Activated CD8-positive, alpha-beta memory T cell treated with anti-CD3 and anti-CD28 coated beads, Interleukin-2, amount 10 ng/mL, durations not matched to agents 7 days and 5 days (primary cell): Measurements from ENCODE around the gene KCNQ5. TPM values are rescaled to one million over a fixed set of nuclear protein-coding genes. Genes with fewer than 3 reads are reported as not detected.

ENCODE experiments used
- ATAC-seq: fragments of 150-1000 bp; cut with Tn5 transposase; one replicate; pipeline ENCODE4 v1.10.0; 2021; ENCODE audit warnings: moderate library complexity
- CTCF ChIA-PET: fragments of 350-600 bp; sonication (Branson Sonifier 250); formaldehyde crosslinking; loops from one replicate; lab custom pipeline; 2021; ENCODE audit warnings: antibody characterized with exemption; lab: Charles Lee
- DNase-seq: peaks from one replicate; pipeline ENCODE4 v3.0.0-alpha.2; 2020
- H3K27ac Mint-ChIP-seq: one replicate; pipeline ENCODE4 v1.8.0; 2021; ENCODE audit warnings: mild to moderate bottlenecking, mixed read lengths
- H3K27me3 Mint-ChIP-seq: one replicate; pipeline ENCODE4 v1.8.0; 2021; ENCODE audit warnings: mixed read lengths
- H3K36me3 Mint-ChIP-seq: one replicate; pipeline ENCODE4 v1.8.0; 2021; ENCODE audit warnings: mild to moderate bottlenecking, mixed read lengths
- H3K4me1 Mint-ChIP-seq: one replicate; pipeline ENCODE4 v1.8.0; 2021; ENCODE audit warnings: mixed read lengths
- H3K4me3 Mint-ChIP-seq: one replicate; pipeline ENCODE4 v1.8.0; 2021; ENCODE audit warnings: mild to moderate bottlenecking, moderate library complexity, mixed read lengths
- H3K9me3 Mint-ChIP-seq: one replicate; pipeline ENCODE4 v1.8.0; 2022; ENCODE audit warnings: low read depth, mixed read lengths
- total RNA-seq, 2 experiments: library from RNA; stranded (reverse); gene quantifications; one replicate each; pipeline ENCODE4 v1.2.3, GENCODE V29; 2021

The KCNQ5 gene
- total RNA-seq, 2 experiments from 2014 or later: 7.2 to 7.8 TPM

DNA sequence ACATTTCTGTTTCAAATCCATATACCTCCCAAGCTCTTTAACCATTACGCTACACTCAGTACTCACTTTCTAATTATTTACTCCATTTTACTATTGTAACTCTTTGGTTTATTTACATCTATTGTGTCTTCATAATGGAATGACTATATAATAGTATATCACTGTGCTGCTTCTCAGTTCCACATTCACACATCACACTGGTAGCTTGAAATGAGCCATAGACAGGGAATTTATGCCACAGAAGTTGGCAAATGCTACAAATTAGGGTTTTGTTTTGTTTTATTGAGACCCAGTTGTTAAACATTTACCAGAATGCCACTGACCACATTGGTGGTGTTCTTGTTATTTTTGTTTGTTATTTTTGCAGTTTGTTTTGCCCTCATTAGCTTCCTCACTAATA lies 213.9 kb downstream of the KCNQ5 start:
- Mint-ChIP-seq H3K27me3 (no peaks in the 10 kb centered on the region), H3K27ac (no peak overlapping the region), H3K4me3 (no peak overlapping the region), H3K4me1 (no peaks in the 10 kb centered on the region), H3K9me3 (no peaks in the 10 kb centered on the region), H3K36me3 (no peaks in the 10 kb centered on the region)
- CTCF ChIA-PET: no interaction called here
- ATAC-seq (no peak), DNase-seq (no peak)

DNA sequence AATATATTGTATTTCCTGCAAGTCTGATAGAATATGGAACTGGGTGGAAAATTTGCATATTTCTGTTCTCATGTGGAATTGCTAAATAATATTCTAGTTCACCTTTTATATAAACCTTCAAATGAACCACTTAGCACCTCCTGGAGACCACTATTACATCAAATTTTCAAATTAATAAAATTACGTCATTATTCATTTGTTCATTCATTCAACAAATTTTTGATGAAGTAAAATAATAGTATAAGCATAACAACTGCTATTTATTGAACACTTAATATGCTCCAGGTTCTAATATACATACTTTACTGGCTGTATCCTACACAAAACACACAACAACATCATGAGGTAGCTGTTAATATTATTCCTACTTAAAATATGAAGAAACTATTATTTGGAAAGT lies 215.1 kb downstream of the KCNQ5 start:
- Mint-ChIP-seq H3K27me3 (no peaks in the 10 kb centered on the region), H3K9me3 (no peaks in the 10 kb centered on the region), H3K27ac (no peak overlapping the region), H3K4me3 (no peak overlapping the region), H3K4me1 (no peaks in the 10 kb centered on the region), H3K36me3 (no peaks in the 10 kb centered on the region)
- CTCF ChIA-PET: no interaction called here
- DNase-seq (no peak), ATAC-seq (no peak)

DNA sequence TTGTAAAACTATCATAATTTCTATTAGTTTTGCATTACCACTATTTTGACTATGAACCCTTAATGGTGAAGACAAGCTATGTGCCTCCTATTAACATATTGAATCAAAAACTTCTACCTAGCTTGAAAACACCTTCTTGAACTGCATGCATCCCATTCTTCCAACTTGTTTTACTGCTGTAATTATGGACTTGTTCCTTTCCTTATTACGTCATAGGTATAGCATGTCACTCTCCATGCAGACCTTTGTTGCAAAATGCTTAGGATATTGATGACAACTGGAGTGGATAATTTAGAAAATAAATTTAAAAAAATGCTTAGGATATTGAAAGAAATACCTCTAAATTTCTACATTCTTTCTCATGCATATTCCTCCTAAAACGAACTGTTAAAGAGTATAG lies 219.3 kb downstream of the KCNQ5 start:
- CTCF ChIA-PET: interaction anchor here (0.6 kb wide), 1 partner anchor 294 kb away, joined by 3 read pairs; no protein-coding TSS in a partner anchor
- Mint-ChIP-seq H3K27me3 (no peaks in the 10 kb centered on the region), H3K36me3 (no peaks in the 10 kb centered on the region), H3K9me3 (no peaks in the 10 kb centered on the region), H3K4me1 (no peaks in the 10 kb centered on the region), H3K27ac (no peak overlapping the region), H3K4me3 (no peak overlapping the region)
- DNase-seq (no peak), ATAC-seq (no peak)

DNA sequence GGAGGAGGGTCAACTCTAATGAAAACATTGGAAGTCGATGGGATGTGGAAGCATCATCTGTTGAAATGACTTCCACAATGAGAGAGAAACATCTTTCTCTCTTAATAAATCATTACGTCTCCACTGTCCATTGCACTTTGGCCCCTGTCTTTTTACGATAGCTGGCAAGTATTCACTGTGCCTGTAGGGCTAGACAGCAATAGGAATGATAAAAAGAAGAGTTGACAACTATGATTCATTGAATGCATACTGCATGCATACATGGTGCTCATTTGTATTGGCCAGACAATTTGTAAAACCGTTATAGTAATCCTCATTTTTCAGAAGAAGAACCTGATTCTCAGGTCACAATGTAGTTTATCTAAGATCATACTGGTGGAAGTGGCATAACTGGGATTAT lies 220.3 kb downstream of the KCNQ5 start:
- H3K9me3 Mint-ChIP-seq: no peaks in the 10 kb centered on the region
- H3K27ac Mint-ChIP-seq: no peak overlapping the region
- no peak overlapping the region for H3K4me3 Mint-ChIP-seq
- CTCF ChIA-PET: no interaction called here
- ATAC-seq: no peak
- DNase-seq: no peak
- no peaks in the 10 kb centered on the region for H3K4me1 Mint-ChIP-seq
- no peaks in the 10 kb centered on the region for H3K27me3 Mint-ChIP-seq
- no peaks in the 10 kb centered on the region for H3K36me3 Mint-ChIP-seq

DNA sequence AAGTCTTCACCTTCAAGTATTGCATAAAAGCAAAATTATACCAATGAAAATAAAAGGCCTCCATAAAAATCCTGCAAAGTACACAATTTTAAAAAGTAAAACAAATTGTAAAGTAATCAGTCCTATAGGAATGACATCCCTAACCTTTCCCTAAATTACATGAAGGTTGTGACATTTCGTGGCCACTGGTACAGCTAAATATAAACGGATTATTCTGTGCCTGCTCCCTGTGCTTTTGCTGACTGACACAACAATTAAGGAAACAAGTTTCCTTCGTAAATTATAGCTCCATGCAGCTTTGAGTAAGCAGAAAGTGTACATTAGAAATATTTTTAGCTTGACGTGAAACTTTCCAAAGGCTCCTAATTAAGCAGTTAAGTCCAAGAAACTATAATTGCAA lies 222.8 kb downstream of the KCNQ5 start:
- no peak overlapping the region for H3K27ac Mint-ChIP-seq
- DNase-seq (no peak), ATAC-seq (no peak)
- H3K9me3 Mint-ChIP-seq: no peaks in the 10 kb centered on the region
- CTCF ChIA-PET: no interaction called here
- H3K4me1 Mint-ChIP-seq: no peaks in the 10 kb centered on the region
- H3K4me3 Mint-ChIP-seq: no peak overlapping the region
- no peaks in the 10 kb centered on the region for H3K27me3 Mint-ChIP-seq
- H3K36me3 Mint-ChIP-seq: no peaks in the 10 kb centered on the region

DNA sequence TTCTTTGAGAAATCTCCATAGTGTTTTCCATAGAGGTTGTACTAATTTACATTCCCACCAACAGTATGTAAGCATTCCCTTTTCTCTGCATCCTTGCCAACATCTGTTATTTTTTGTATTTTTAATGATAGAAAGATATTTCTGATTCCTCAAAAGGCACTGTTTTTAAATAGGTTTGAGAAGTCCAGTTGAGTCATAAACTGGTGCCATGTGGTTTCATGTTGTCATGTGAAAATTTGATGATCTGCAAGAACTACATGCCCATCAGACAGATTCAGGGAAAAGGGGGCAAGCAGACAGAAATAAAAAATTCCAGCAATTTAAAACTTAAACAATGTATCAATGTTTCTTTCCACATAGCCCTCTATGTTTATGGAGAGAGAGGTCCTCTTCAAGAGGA lies 227.5 kb downstream of the KCNQ5 start:
- Mint-ChIP-seq H3K36me3 (no peaks in the 10 kb centered on the region), H3K4me3 (no peak overlapping the region), H3K9me3 (no peaks in the 10 kb centered on the region), H3K4me1 (no peaks in the 10 kb centered on the region), H3K27ac (no peak overlapping the region), H3K27me3 (no peaks in the 10 kb centered on the region)
- CTCF ChIA-PET: no interaction called here
- ATAC-seq (no peak), DNase-seq (no peak)

DNA sequence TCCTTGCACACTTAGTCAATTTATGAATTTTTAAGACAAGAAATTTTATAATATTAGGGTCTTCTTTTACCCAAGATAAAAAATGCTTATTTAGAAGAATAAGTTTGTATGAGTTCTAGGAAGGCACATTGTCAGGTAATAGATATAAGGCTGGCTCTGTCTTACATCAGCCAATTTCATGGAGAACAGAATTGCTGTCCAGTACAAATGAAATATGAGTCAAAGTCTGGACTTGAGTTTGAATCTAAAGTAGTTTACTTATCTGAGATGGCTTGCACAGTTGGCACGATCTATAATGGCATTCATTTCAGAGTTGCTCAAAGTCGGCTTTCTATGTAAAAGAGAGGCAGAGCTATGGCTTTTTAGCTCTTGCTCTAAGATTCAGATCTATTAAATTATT lies 228.2 kb downstream of the KCNQ5 start:
- H3K36me3 Mint-ChIP-seq: no peaks in the 10 kb centered on the region
- no peaks in the 10 kb centered on the region for H3K4me1 Mint-ChIP-seq
- CTCF ChIA-PET: no interaction called here
- H3K27me3 Mint-ChIP-seq: no peaks in the 10 kb centered on the region
- H3K9me3 Mint-ChIP-seq: no peaks in the 10 kb centered on the region
- H3K4me3 Mint-ChIP-seq: no peak overlapping the region
- DNase-seq (no peak), ATAC-seq (no peak)
- H3K27ac Mint-ChIP-seq: no peak overlapping the region

DNA sequence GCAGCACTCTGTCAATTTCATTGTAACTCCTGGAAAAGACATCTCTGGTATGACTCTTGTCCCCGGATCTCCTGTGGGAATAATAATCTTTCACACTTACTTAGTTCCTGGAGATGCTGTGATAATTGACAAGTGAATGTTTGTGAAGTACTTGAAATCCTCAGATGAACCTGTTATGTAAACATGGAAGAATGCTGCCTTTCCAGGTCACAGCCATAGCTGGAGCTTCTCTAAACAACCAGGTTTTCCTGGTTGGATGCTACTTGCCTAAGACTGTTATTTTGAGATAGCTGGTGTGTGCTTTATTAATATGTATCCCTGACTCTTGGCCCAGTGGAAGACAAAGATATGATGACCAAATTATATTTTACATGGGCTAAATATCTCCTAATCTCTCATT lies 228.6 kb downstream of the KCNQ5 start:
- Mint-ChIP-seq H3K9me3 (no peaks in the 10 kb centered on the region), H3K4me3 (no peak overlapping the region), H3K27me3 (no peaks in the 10 kb centered on the region), H3K4me1 (no peaks in the 10 kb centered on the region), H3K27ac (no peak overlapping the region), H3K36me3 (no peaks in the 10 kb centered on the region)
- DNase-seq (no peak), ATAC-seq (no peak)
- CTCF ChIA-PET: no interaction called here

DNA sequence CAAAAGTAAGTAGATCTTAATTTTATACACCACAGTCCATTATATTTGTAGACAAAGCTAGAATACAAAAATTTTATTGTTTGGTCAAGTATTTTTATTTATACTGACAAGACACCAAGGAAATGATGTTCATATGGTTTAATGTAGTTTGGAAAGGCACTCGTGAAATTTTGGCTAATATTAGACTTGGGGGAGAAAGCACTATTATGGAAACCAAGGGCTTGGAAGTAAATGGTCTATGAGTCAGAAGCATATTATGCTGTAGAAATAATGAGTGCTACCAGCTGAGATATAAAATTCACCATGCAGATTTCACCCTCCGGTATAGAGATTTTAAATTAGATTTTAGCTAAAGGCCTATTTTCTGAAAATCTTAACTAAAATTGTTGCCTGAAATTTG lies 233.6 kb downstream of the KCNQ5 start:
- no peak overlapping the region for H3K27ac Mint-ChIP-seq
- H3K4me1 Mint-ChIP-seq: no peaks in the 10 kb centered on the region
- ATAC-seq (no peak), DNase-seq (no peak)
- H3K36me3 Mint-ChIP-seq: no peaks in the 10 kb centered on the region
- no peaks in the 10 kb centered on the region for H3K9me3 Mint-ChIP-seq
- CTCF ChIA-PET: no interaction called here
- H3K27me3 Mint-ChIP-seq: no peaks in the 10 kb centered on the region
- no peak overlapping the region for H3K4me3 Mint-ChIP-seq

DNA sequence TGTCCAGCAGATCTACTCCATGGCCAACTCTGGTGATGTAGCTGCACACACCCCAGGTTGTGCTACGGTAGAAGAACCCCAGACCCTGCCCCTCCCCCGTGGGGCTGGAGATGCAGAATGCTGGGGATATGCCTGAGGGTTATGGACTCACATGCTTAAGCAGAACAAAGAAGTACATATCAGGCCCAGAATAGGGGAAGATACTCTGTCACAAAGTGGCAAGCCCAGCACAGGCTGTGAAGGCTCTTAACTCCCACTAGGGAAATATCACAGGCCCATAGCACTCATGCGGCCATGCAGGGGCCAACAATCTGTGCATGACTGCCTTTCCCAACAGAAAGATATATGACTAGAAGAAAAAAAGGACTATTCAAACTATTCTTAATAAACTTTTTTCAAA lies 234.9 kb downstream of the KCNQ5 start:
- no peak for ATAC-seq
- Mint-ChIP-seq H3K27me3 (no peaks in the 10 kb centered on the region), H3K4me3 (no peak overlapping the region), H3K4me1 (peaks cover under 1% of the 10 kb centered on the region), H3K9me3 (no peaks in the 10 kb centered on the region), H3K36me3 (no peaks in the 10 kb centered on the region), H3K27ac (no peak overlapping the region)
- DNase-seq: no peak
- CTCF ChIA-PET: no interaction called here

DNA sequence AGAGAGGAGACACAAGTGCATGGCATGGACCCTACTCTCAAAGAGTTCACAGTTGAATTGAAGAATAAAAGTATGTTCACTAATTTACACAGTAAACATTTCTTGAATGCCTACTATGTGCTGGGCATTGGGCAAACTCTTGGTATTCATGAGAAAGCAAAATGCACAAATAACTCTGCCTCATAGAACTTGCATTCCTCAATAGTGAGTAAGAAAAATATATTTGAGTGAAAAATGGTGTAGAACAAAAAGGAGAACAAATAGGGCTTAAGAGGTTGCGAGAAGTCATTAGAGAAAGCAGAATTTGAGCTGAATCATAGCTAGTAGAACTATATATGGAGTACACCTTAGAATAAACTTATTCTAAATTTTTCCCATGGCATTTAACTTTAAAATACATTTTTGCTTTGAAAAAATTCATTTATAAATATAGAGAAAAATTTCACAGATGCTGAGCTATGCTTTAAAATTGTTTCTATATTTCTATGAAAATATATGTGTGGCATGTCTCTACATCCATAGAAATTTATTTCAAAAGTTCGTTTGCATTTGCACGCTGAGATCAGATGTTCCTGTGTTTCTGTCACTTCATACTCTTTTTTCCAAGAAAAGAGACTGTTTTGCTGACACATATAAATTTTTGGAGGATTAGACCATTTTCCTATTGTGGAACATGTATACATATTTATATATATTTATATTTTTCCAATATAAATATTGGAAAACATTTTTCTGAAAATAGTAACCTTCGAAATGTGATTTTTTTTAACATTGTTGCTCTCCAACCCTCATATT lies 236.1 kb downstream of the KCNQ5 start:
- Mint-ChIP-seq H3K27me3 (no peaks in the 10 kb centered on the region), H3K27ac (no peak overlapping the region), H3K36me3 (no peaks in the 10 kb centered on the region), H3K4me1 (peaks cover 6% of the 10 kb centered on the region), H3K9me3 (no peaks in the 10 kb centered on the region), H3K4me3 (no peak overlapping the region)
- CTCF ChIA-PET: no interaction called here
- DNase-seq (no peak), ATAC-seq (no peak)

DNA sequence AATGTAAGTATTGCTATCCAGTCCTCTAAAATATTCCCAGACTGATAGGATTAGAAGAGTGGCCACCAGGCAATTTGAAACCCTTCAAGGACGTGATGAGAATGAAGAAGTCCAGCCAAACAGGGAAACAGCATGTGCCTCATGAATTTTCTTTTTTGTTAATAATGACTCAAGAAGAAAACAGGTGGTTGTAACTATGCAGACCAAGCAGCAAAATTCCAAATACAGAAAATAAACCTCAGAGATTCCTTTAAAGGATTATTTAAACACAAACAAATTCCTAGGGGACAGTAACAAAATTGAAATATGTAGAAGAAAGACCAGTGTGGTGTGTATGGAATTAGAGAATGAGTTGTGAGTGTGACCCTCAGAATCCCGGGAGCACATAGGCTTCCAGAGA lies 239.2 kb downstream of the KCNQ5 start:
- DNase-seq: no peak
- Mint-ChIP-seq H3K27me3 (no peaks in the 10 kb centered on the region), H3K4me1 (peaks cover 6% of the 10 kb centered on the region), H3K36me3 (no peaks in the 10 kb centered on the region), H3K9me3 (no peaks in the 10 kb centered on the region), H3K27ac (no peak overlapping the region), H3K4me3 (no peak overlapping the region)
- no peak for ATAC-seq
- CTCF ChIA-PET: no interaction called here

DNA sequence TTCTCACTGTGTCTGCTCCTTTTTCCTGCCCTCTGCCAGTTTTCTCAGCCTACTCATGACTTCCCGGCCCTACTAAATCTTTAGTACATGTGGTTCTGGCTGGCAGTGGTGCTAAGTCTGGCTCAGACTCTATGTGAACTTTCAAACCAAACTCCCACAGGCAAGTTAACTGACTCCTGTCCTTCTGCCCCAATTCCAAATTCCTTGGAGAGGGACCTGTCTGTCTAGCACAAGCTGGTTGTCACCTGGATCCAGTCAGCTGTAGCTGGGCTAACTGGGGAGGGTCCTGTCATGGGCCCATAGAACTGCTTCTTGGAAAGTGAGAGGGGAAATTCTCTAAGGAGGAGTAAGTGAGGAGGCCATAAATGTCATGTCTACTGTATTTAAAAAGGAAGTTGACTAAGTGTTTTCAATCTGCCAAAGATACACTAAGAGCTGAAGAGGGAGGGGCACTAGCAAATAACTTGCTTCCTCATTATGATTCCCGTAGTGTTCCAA lies 240.1 kb downstream of the KCNQ5 start:
- no peaks in the 10 kb centered on the region for H3K9me3 Mint-ChIP-seq
- no peaks in the 10 kb centered on the region for H3K36me3 Mint-ChIP-seq
- CTCF ChIA-PET: interaction anchor here (1.0 kb wide), 1 partner anchor 268 kb away, joined by 3 read pairs; no protein-coding TSS in a partner anchor
- peaks cover 6% of the 10 kb centered on the region for H3K4me1 Mint-ChIP-seq
- ATAC-seq (no peak), DNase-seq (no peak)
- no peak overlapping the region for H3K4me3 Mint-ChIP-seq
- H3K27ac Mint-ChIP-seq: no peak overlapping the region
- no peaks in the 10 kb centered on the region for H3K27me3 Mint-ChIP-seq

DNA sequence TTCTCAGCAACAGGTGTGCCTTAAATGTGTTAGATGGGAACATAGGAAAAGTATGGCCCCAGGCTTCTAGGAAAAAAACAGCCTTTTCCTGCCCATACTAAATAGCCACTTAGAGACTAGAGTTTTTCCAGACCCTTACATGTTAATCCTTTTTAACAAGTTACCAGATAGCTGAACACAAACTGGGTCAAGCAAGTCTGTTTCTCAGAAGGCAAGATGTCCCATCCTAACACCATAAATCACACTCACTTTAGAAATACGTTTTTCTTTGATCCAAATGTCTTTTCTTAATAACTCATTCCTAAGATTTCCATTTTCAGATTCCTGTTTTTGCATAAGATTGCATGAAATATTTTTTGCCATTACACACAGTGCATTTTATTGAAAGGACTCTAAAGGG lies 241.3 kb downstream of the KCNQ5 start:
- DNase-seq (no peak), ATAC-seq (no peak)

More for the DNA sequence above, 241.3 kb downstream of the KCNQ5 start:
- no peaks in the 10 kb centered on the region for H3K36me3 Mint-ChIP-seq
- peaks cover 6% of the 10 kb centered on the region for H3K4me1 Mint-ChIP-seq
- no peaks in the 10 kb centered on the region for H3K27me3 Mint-ChIP-seq
- CTCF ChIA-PET: no interaction called here
- no peaks in the 10 kb centered on the region for H3K9me3 Mint-ChIP-seq
- H3K27ac Mint-ChIP-seq: no peak overlapping the region
- H3K4me3 Mint-ChIP-seq: no peak overlapping the region
